GM23338 (cell line): ENCODE measurements around the gene ZNF48. TPM values are rescaled to one million over a fixed set of nuclear protein-coding genes. Genes with fewer than 3 reads are reported as not detected.
A peak's percentile ranks its signal among the peaks of the same experiment; 100 is the strongest.

ENCODE experiments used
- ATAC-seq: fragments of 200-7000 bp; cut with Tn5 transposase; 3 replicates; pipeline ENCODE4 v1.9.1; 2020
- DNase-seq: peaks from one replicate; pipeline ENCODE4 v3.0.0-alpha.2; 2015; ENCODE audit warnings: low spot score
- H2AFZ ChIP-seq: fragments of 200-600 bp; sonication (generic); 2 replicates; pipeline ENCODE4 v1.8.0; 2016; ENCODE audit warnings: antibody characterized with exemption, mild to moderate bottlenecking, moderate library complexity
- H3F3A ChIP-seq: fragments of 200-600 bp; sonication (generic); replicated peaks from 2 replicates; pipeline ENCODE4 v1.8.0; 2017; ENCODE audit warnings: antibody characterized with exemption, mixed run types, low read depth
- H3K27ac ChIP-seq: fragments of 200-600 bp; sonication (generic); 2 replicates; pipeline ENCODE4 v1.6.1; 2016; ENCODE audit warnings: low read depth
- H3K27me3 ChIP-seq: fragments of 200-600 bp; sonication (generic); 2 replicates; pipeline ENCODE4 v1.8.0; 2016; ENCODE audit warnings: mild to moderate bottlenecking, mixed run types, moderate library complexity; ENCODE audit not compliant: insufficient read depth
- H3K36me3 ChIP-seq: fragments of 200-600 bp; sonication (generic); 2 replicates; pipeline ENCODE4 v1.8.0; 2016; ENCODE audit warnings: mild to moderate bottlenecking; ENCODE audit not compliant: insufficient read depth
- H3K4me1 ChIP-seq: fragments of 200-600 bp; sonication (generic); 2 replicates; pipeline ENCODE4 v1.8.0; 2016; ENCODE audit warnings: mild to moderate bottlenecking, moderate library complexity; ENCODE audit not compliant: insufficient read depth
- H3K4me2 ChIP-seq: fragments of 200-600 bp; sonication (generic); 2 replicates; pipeline ENCODE4 v1.7.1; 2017; ENCODE audit warnings: mixed run types
- H3K4me3 ChIP-seq: fragments of 200-600 bp; sonication (generic); 2 replicates; pipeline ENCODE4 v1.6.1; 2016; ENCODE audit warnings: mixed run types
- H3K79me2 ChIP-seq: fragments of 200-600 bp; sonication (generic); replicated peaks from 2 replicates; pipeline ENCODE4 v1.8.0; 2017; ENCODE audit warnings: mild to moderate bottlenecking; ENCODE audit not compliant: insufficient read depth
- H3K9me2 ChIP-seq: fragments of 200-600 bp; sonication (generic); 2 replicates; pipeline ENCODE4 v1.8.0; 2017; ENCODE audit not compliant: insufficient read depth
- H4K20me1 ChIP-seq: fragments of 200-600 bp; sonication (generic); replicated peaks from 2 replicates; pipeline ENCODE4 v1.8.0; 2017; ENCODE audit warnings: mild to moderate bottlenecking; ENCODE audit not compliant: insufficient read depth
- H3K27ac Mint-ChIP-seq: 2 replicates; pipeline ENCODE4 v1.8.0; 2020; ENCODE audit warnings: inconsistent platforms, mild to moderate bottlenecking, moderate library complexity, mixed read lengths
- H3K27me3 Mint-ChIP-seq: 3 replicates; pipeline ENCODE4 v1.8.0; 2022; ENCODE audit warnings: low read depth, mild to moderate bottlenecking, moderate library complexity, mixed read lengths, inconsistent platforms; ENCODE audit not compliant: insufficient read depth, poor library complexity
- H3K36me3 Mint-ChIP-seq: 3 replicates; pipeline ENCODE4 v1.8.0; 2021; ENCODE audit warnings: low read depth, mild to moderate bottlenecking, inconsistent platforms, moderate library complexity, mixed read lengths
- H3K4me1 Mint-ChIP-seq: 3 replicates; pipeline ENCODE4 v1.8.0; 2020; ENCODE audit warnings: mild to moderate bottlenecking, inconsistent platforms, mixed read lengths
- H3K4me3 Mint-ChIP-seq: 3 replicates; pipeline ENCODE4 v1.8.0; 2021; ENCODE audit warnings: moderate library complexity, mild to moderate bottlenecking, inconsistent platforms, mixed read lengths
- H3K9me3 Mint-ChIP-seq: 3 replicates; pipeline ENCODE4 v1.8.0; 2020; ENCODE audit warnings: moderate library complexity, mild to moderate bottlenecking, inconsistent platforms, mixed read lengths
- CREB1 ChIP-seq: fragments of 250-450 bp; sonication (Bioruptor Pico); IDR thresholded peaks from 2 replicates; pipeline ENCODE4 v1.5.0; 2020; ENCODE audit warnings: low read depth, mild to moderate bottlenecking, moderate library complexity
- CTCF ChIP-seq, 2 experiments: fragments of 200-600 bp in 1 of 2; sonication (generic) in 1 of 2; conservative IDR thresholded peaks; 2 replicates each; pipeline versions ENCODE4 v1.5.1 to v1.6.1; 2016 to 2017; ENCODE audit warnings: antibody characterized with exemption in 2 of 2, low read depth in 2 of 2, mild to moderate bottlenecking in 2 of 2, moderate library complexity in 1 of 2
- EZH2 ChIP-seq: fragments of 200-600 bp; sonication (generic); IDR thresholded peaks from one replicate; pipeline ENCODE4 v1.8.0; 2017; ENCODE audit warnings: antibody characterized with exemption, mild to moderate bottlenecking, low read depth; ENCODE audit not compliant: unreplicated experiment
- EZH2phosphoT487 ChIP-seq: fragments of 200-600 bp; sonication (generic); IDR thresholded peaks from one replicate; pipeline ENCODE4 v1.8.1; 2018; ENCODE audit warnings: antibody characterized with exemption; ENCODE audit not compliant: unreplicated experiment
- POLR2AphosphoS5 ChIP-seq: IDR thresholded peaks from 2 replicates; pipeline ENCODE4 v1.6.1; 2016; ENCODE audit warnings: antibody characterized with exemption, low read depth
- STAT1 ChIP-seq: IDR thresholded peaks from one replicate; pipeline ENCODE4 v1.6.1; 2016; ENCODE audit warnings: antibody characterized with exemption; ENCODE audit not compliant: unreplicated experiment
- ZNF114 ChIP-seq: fragments of 250-450 bp; sonication (Bioruptor Pico); IDR thresholded peaks from 2 replicates; pipeline ENCODE4 v1.5.0; 2020; ENCODE audit warnings: mild to moderate bottlenecking, moderate library complexity
- polyA plus RNA-seq: library from polyadenylated mRNA; unstranded; fragments of >200 nt; fragmentation: Nextera tagmentation; extraction: Ambion mirVana; gene quantifications from 2 replicates; pipeline ENCODE4 v1.2.1, GENCODE V29; 2016
- total RNA-seq: library from RNA; depleted of rRNA; stranded (reverse); fragments of >200 nt; shearing (Covaris generic); gene quantifications from 2 replicates; pipeline ENCODE4 v1.2.3, GENCODE V29; 2014
- TF ChIP-seq, protein P1 (sequence below): IDR thresholded peaks from 2 replicates; pipeline ENCODE4 v1.6.1; 2016; ENCODE audit warnings: antibody characterized with exemption
- TF ChIP-seq, protein P2 (sequence below): IDR thresholded peaks from one replicate; pipeline ENCODE4 v1.6.1; 2018; ENCODE audit warnings: antibody characterized with exemption; ENCODE audit not compliant: unreplicated experiment

The ZNF48 gene
- total and polyA plus RNA-seq, 2 experiments from 2014 or later: 4.8 to 44.3 TPM

- TF ChIP-seq CTCF (conservative IDR thresholded peaks at IDR 0.05; ENCODE audit: low read depth in 2 of 2) (no peak), POLR2AphosphoS5 (no peak), STAT1 (no peak), EZH2phosphoT487 (no peak)
Measured at GRCh38 chr16:30406795-30407101, 11.5 kb downstream of the ZNF48 start (continued).

GRCh38 chr16:30407102-30407803 lies 12.0 kb downstream of the ZNF48 start, which contains the start of gene ZNF771:
Gene ZNF771 (plus strand): TSS chr16:30407606. CDS start chr16:30408054, 448 bp downstream.
- DNase-seq: peak; percentile 97
- Histone ChIP-seq H3K27me3 (no peaks in the 10 kb centered on the region), H3K4me2 (peak within 1 kb of the TSS; percentile 99), H3F3A (peaks cover 13% of the 10 kb centered on the region; the same call in 1 of the 2 replicates), H3K27ac (peak within 1 kb of the TSS; percentile 93), H3K4me1 (peaks cover 8% of the 10 kb centered on the region), H2AFZ (peak within 1 kb of the TSS; percentile 99), H3K79me2 (peaks cover 16% of the 10 kb centered on the region; the same call in 1 of the 2 replicates), H3K4me3 (peak within 1 kb of the TSS; percentile 91), H3K36me3 (no peaks in the 10 kb centered on the region), H3K9me2 (no peaks in the 10 kb centered on the region), H4K20me1 (peaks cover 7% of the 10 kb centered on the region; the same call in 1 of the 2 replicates)
- TF ChIP-seq, protein P1, sequence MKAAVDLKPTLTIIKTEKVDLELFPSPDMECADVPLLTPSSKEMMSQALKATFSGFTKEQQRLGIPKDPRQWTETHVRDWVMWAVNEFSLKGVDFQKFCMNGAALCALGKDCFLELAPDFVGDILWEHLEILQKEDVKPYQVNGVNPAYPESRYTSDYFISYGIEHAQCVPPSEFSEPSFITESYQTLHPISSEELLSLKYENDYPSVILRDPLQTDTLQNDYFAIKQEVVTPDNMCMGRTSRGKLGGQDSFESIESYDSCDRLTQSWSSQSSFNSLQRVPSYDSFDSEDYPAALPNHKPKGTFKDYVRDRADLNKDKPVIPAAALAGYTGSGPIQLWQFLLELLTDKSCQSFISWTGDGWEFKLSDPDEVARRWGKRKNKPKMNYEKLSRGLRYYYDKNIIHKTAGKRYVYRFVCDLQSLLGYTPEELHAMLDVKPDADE: peak; percentile 50; the same call in 1 of the 2 replicates
- no peak for TF ChIP-seq EZH2
- TF ChIP-seq POLR2AphosphoS5: peak; percentile 90
- TF ChIP-seq ZNF114 (CRISPR knock-in tag): no peak
- TF ChIP-seq, protein P2, sequence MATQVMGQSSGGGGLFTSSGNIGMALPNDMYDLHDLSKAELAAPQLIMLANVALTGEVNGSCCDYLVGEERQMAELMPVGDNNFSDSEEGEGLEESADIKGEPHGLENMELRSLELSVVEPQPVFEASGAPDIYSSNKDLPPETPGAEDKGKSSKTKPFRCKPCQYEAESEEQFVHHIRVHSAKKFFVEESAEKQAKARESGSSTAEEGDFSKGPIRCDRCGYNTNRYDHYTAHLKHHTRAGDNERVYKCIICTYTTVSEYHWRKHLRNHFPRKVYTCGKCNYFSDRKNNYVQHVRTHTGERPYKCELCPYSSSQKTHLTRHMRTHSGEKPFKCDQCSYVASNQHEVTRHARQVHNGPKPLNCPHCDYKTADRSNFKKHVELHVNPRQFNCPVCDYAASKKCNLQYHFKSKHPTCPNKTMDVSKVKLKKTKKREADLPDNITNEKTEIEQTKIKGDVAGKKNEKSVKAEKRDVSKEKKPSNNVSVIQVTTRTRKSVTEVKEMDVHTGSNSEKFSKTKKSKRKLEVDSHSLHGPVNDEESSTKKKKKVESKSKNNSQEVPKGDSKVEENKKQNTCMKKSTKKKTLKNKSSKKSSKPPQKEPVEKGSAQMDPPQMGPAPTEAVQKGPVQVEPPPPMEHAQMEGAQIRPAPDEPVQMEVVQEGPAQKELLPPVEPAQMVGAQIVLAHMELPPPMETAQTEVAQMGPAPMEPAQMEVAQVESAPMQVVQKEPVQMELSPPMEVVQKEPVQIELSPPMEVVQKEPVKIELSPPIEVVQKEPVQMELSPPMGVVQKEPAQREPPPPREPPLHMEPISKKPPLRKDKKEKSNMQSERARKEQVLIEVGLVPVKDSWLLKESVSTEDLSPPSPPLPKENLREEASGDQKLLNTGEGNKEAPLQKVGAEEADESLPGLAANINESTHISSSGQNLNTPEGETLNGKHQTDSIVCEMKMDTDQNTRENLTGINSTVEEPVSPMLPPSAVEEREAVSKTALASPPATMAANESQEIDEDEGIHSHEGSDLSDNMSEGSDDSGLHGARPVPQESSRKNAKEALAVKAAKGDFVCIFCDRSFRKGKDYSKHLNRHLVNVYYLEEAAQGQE: no peak
- peak; percentile 33; the same call in 1 of the 2 replicates for TF ChIP-seq CREB1 (CRISPR knock-in tag)
- Mint-ChIP-seq H3K4me1 (peaks cover 16% of the 10 kb centered on the region), H3K36me3 (peaks cover 26% of the 10 kb centered on the region), H3K9me3 (no peaks in the 10 kb centered on the region), H3K4me3 (peak within 1 kb of the TSS; percentile 91), H3K27me3 (peaks cover 14% of the 10 kb centered on the region), H3K27ac (peak within 1 kb of the TSS; percentile 94)
- peak; percentile 85 for ATAC-seq
